OCI-LY7 (cell line): ENCODE results near the gene ASB13. TPM values are rescaled to one million over a fixed set of nuclear protein-coding genes. Genes with fewer than 3 reads are reported as not detected.

Experiments
- BruUV-seq: library from RNA; stranded (reverse); fragments of 400-500 nt; replicated peaks from 2 replicates; lab custom pipeline; 2021; lab: Mats Ljungman, UMichigan
- CTCF ChIA-PET: fragments of 300-600 bp; sonication (Branson Sonifier 250); formaldehyde crosslinking; loops from one replicate; lab custom pipeline; 2022; ENCODE audit warnings: antibody characterized with exemption; ENCODE audit not compliant: unreplicated experiment; lab: Charles Lee
- POLR2A ChIA-PET: fragments of 300-600 bp; sonication (Branson Sonifier 250); formaldehyde crosslinking; loops from one replicate; lab custom pipeline; 2022; ENCODE audit warnings: antibody characterized with exemption; lab: Charles Lee
- DNase-seq: peaks from one replicate; pipeline ENCODE4 v3.0.0-alpha.2; 2015; ENCODE audit warnings: low spot score
- H2AFZ ChIP-seq: fragments of 200-600 bp; sonication (generic), shearing (Covaris generic); 2 replicates; pipeline ENCODE4 v1.6.1; 2014; ENCODE audit warnings: mild to moderate bottlenecking, antibody characterized with exemption, low read length, moderate library complexity
- H3K27ac ChIP-seq: fragments of 200-600 bp; sonication (generic); 2 replicates; pipeline ENCODE4 v1.5.1; 2014; ENCODE audit warnings: mixed run types, low read depth, mild to moderate bottlenecking, moderate library complexity, low read length, inconsistent platforms; ENCODE audit not compliant: poor library complexity, severe bottlenecking
- H3K36me3 ChIP-seq: fragments of 200-600 bp; sonication (generic); 2 replicates; pipeline ENCODE4 v1.6.1; 2014; ENCODE audit warnings: mild to moderate bottlenecking, antibody characterized with exemption, low read length, moderate library complexity, mixed read lengths; ENCODE audit not compliant: insufficient read depth
- H3K4me1 ChIP-seq: fragments of 200-600 bp; sonication (generic); 2 replicates; pipeline ENCODE4 v1.5.1; 2014; ENCODE audit warnings: mild to moderate bottlenecking, low read length; ENCODE audit not compliant: insufficient read depth, poor library complexity, severe bottlenecking
- H3K4me2 ChIP-seq: fragments of 200-600 bp; sonication (generic); 2 replicates; pipeline ENCODE4 v1.6.1; 2014; ENCODE audit warnings: mild to moderate bottlenecking, low read length
- H3K4me3 ChIP-seq: fragments of 200-600 bp; sonication (generic); 2 replicates; pipeline ENCODE4 v1.5.1; 2014; ENCODE audit warnings: mild to moderate bottlenecking, low read depth, low read length; ENCODE audit not compliant: poor library complexity, severe bottlenecking
- H3K79me2 ChIP-seq: fragments of 200-600 bp; sonication (generic); 2 replicates; pipeline ENCODE4 v1.6.1; 2016; ENCODE audit warnings: low read depth, mild to moderate bottlenecking, low read length, moderate library complexity, mixed read lengths; ENCODE audit not compliant: insufficient read depth
- H3K9me2 ChIP-seq: fragments of 200-600 bp; sonication (generic); 2 replicates; pipeline ENCODE4 v1.6.1; 2016; ENCODE audit warnings: mild to moderate bottlenecking, low read length, mixed read lengths; ENCODE audit not compliant: insufficient read depth
- H3K9me3 ChIP-seq: fragments of 200-600 bp; sonication (generic); 2 replicates; pipeline ENCODE4 v1.6.1; 2014; ENCODE audit warnings: mild to moderate bottlenecking, mixed run types, low read length, mixed read lengths
- H4K20me1 ChIP-seq: fragments of 200-600 bp; sonication (generic); 2 replicates; pipeline ENCODE4 v1.6.1; 2014; ENCODE audit warnings: mild to moderate bottlenecking, antibody characterized with exemption, low read length, moderate library complexity, mixed read lengths; ENCODE audit not compliant: insufficient read depth
- CTCF ChIP-seq: fragments of 200-600 bp; sonication (generic); conservative IDR thresholded peaks from 2 replicates; pipeline ENCODE4 v1.5.1; 2014; ENCODE audit warnings: mild to moderate bottlenecking, antibody characterized with exemption, low read length, moderate library complexity, mixed read lengths
- EZH2phosphoT487 ChIP-seq: fragments of 200-600 bp; sonication (generic); IDR thresholded peaks from 2 replicates; pipeline ENCODE4 v1.6.1; 2018; ENCODE audit warnings: low read depth, borderline replicate concordance, mild to moderate bottlenecking, mixed run types, antibody characterized with exemption, low read length, moderate library complexity, mixed read lengths
- intact Hi-C: fragments of 100-400 bp; cut with micrococcal nuclease; formaldehyde crosslinking; loops from one replicate; pipeline ENCODE4 v1.10.0; 2022; ENCODE audit not compliant: unreplicated experiment
- total RNA-seq, 2 experiments: library from RNA; depleted of rRNA in 1 of 2; stranded (reverse); fragments of >200 nt in 1 of 2; shearing (Covaris generic) in 1 of 2; gene quantifications; 2 replicates each; pipeline ENCODE4 v1.2.3, GENCODE V29; 2014 to 2022

ASB13 gene
- total RNA-seq, 2 experiments from 2014 or later: 25.6 to 108 TPM

GRCh38 chr10:5662708-5663579, 3.5 kb downstream of the ASB13 start:
- Histone ChIP-seq H2AFZ (peak overlapping the region; percentile 6; the same call in 1 of the 2 replicates), H3K27ac (peak overlapping the region; percentile 100), H3K36me3 (no peaks in the 10 kb centered on the region), H3K4me3 (peak overlapping the region; percentile 78), H3K4me1 (peaks cover 93% of the 10 kb centered on the region), H3K9me2 (no peaks in the 10 kb centered on the region), H3K79me2 (peaks cover 54% of the 10 kb centered on the region; the same call in 1 of the 2 replicates), H4K20me1 (no peaks in the 10 kb centered on the region), H3K4me2 (peak overlapping the region; percentile 86), H3K9me3 (no peaks in the 10 kb centered on the region)
- DNase-seq: peak; percentile 48
- TF ChIP-seq EZH2phosphoT487: no peak
- no peak for TF ChIP-seq CTCF
- BruUV-seq: TSS peak; percentile 83
- ChIA-PET POLR2A (interaction anchor here (0.6 to 9.1 kb wide), 11 partner anchors 8 to 442 kb away, joined by 3 to 142 read pairs (median 4); partner anchors contain the start of gene TUBAL3), CTCF (no interaction called here)
- intact Hi-C loops: loop anchor here (5.0 kb wide), 1 partner anchor 179 kb away; no protein-coding TSS in a partner anchor

- Histone ChIP-seq H3K9me3 (no peaks in the 10 kb centered on the region), H3K4me1 (peaks cover 96% of the 10 kb centered on the region), H3K4me2 (peak overlapping the region; percentile 93), H3K36me3 (no peaks in the 10 kb centered on the region), H2AFZ (no peak overlapping the region; the same call in 1 of the 2 replicates), H3K4me3 (peak overlapping the region; percentile 30), H3K9me2 (no peaks in the 10 kb centered on the region), H3K27ac (peak overlapping the region; percentile 100), H3K79me2 (peaks cover 57% of the 10 kb centered on the region; the same call in 1 of the 2 replicates), H4K20me1 (no peaks in the 10 kb centered on the region)
- BruUV-seq: no TSS peak
- intact Hi-C loops: loop anchor here (5.0 kb wide), 1 partner anchor 181 kb away; no protein-coding TSS in a partner anchor
- DNase-seq: no peak
- ChIA-PET POLR2A (interaction anchor here (0.6 to 9.1 kb wide), 5 partner anchors 19 to 329 kb away, joined by 3 to 142 read pairs (median 3); no protein-coding TSS in a partner anchor), CTCF (interaction anchor here (1.0 kb wide), 1 partner anchor 33 kb away, joined by 3 read pairs; no protein-coding TSS in a partner anchor)
- TF ChIP-seq EZH2phosphoT487 (no peak), CTCF (no peak)
These were observed 5.4 kb downstream of the ASB13 start for GRCh38 chr10:5661043-5661442.
